GM21515 (cell line): ENCODE results near the gene FA2H.
A peak's percentile ranks its signal among the peaks of the same experiment; 100 is the strongest.
"Not testable (repeated sequence)": the region's sequence is repeated elsewhere in the genome, so short reads cannot be mapped to it uniquely, and the experiment has no call there.

ENCODE experiments used
- ATAC-seq: cut with Tn5 transposase; IDR thresholded peaks from one replicate; pipeline ENCODE4 v1.9.1; 2021; ENCODE audit not compliant: unreplicated experiment

FA2H gene

DNA sequence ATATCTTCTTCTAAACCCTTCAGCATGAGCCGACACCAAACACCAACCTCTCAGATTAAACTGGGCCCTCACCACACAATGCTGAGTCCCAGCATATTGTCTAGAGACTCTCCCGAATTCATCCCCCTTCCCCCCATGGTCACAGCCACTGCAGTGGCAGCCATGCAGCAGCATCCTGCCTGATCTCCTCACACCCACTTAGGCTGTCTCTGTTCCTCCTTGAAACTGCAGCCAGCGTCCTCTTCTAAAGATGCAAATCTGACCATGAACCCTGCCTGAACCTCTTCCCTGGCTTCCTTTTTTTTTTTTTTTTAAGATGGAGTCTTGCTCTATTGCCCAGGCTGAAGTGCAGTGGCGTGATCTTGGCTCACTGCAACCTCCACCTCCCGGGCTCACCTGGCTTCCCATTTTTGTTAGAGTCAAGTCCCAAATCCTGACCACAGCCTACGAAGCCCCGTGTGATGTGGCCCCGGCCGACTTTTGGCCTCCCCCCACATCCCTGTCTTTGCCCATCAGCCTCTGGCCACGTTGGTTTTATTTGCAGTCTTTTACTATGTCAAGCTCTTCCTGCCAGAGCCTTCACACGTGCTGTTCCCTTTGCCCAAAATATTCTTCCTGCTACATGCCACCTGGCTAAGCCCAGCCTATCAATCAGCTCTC, 2.8 kb downstream of the FA2H start:
- ATAC-seq: peak; percentile 57

- ATAC-seq: no peak
These were observed 3.6 kb downstream of the FA2H start for GRCh38 chr16:74770831-74771526.

GRCh38 chr16:74769586-74770190, 4.9 kb downstream of the FA2H start:
- ATAC-seq: no peak

DNA sequence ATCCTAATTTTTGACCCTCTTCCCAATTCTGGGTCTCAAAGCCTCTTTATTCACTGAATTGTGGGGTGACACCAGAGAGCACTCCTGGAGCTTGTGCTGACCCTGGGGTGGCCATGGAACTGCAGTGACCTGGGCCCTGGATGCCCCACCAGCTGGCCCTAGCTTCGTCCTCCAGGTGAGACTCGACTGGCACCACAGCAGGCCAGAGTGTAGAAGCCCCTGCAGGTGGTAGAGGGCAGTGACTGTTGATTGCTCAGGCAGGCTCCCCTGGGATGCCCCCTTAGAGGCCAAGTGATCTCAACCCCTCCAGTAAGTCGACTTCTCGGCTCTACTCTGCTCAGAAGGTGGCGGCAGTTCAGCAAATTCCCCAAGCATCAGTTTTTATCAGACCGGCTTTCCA, 6.4 kb downstream of the FA2H start:
- no peak for ATAC-seq

DNA sequence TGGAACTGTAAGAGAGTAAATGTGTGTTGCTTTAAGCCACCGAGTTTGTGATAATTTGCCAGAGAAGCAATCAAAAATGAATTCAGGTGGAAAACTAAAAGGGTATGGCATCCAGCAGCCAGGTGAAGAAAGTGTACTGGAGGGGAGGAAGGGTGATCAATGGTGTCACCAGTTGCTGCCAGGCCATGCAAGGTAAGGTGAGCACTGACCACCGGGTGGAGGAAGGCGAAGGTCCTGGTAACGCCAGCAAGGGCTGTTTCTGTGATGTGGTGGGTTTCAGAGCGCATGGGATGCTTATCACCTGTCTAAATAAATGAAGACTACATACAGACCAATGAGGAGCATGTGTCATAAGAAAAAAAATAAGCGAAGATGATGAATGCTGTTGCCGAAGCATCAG, 6.9 kb downstream of the FA2H start:
- no peak for ATAC-seq

GRCh38 chr16:74766729-74767128, 7.9 kb downstream of the FA2H start:
- no peak for ATAC-seq

- not testable (repeated sequence) for ATAC-seq
These were observed 10.4 kb downstream of the FA2H start for GRCh38 chr16:74764184-74764583.

DNA sequence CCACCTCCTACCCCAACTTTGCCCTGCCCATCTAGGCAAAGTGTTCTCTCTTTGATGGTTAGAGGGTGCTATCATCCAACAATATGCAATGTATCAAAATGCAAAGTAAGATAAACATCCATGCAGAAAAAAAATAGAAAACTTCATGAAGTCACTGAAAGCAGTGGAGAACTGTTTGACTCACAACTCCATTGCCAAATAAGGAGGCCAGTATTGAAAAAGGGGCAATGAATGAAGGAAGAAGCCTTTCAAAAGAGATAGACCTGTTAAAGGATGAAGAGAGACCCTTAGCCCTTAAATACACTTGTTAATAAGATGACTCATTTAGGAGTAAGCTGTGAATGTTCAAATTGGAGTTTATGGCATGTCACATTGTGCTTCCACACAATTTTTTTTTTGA, 13.0 kb downstream of the FA2H start:
- ATAC-seq: no peak

- no peak for ATAC-seq
These were observed 14.4 kb downstream of the FA2H start for GRCh38 chr16:74760007-74760767.

GRCh38 chr16:74759564-74759963, 15.1 kb downstream of the FA2H start:
- ATAC-seq: no peak

- no peak for ATAC-seq
These were observed 15.8 kb downstream of the FA2H start for GRCh38 chr16:74758801-74759200.

DNA sequence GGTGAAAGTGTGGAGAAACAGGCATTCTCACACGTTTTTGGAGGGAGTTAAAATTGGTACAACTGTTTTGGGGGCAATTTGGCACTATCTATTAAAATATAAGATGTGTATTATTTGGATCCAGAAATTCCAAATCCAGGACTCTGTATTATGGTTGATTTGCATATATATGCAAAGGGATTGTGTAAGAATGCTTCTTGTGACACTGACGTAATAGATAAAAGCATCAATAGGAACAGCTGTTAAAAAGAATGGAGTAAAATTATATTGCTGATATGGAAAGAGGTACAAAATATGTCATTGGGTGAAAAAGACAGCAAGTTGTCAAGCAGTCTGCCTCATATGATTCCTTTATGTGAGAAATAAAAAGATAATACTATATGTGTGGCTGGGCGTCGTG, 17.3 kb downstream of the FA2H start:
- no peak for ATAC-seq

GRCh38 chr16:74756203-74756602, 18.4 kb downstream of the FA2H start:
- no peak for ATAC-seq

- ATAC-seq: no peak
These were observed 21.4 kb downstream of the FA2H start for GRCh38 chr16:74753180-74753579.

DNA sequence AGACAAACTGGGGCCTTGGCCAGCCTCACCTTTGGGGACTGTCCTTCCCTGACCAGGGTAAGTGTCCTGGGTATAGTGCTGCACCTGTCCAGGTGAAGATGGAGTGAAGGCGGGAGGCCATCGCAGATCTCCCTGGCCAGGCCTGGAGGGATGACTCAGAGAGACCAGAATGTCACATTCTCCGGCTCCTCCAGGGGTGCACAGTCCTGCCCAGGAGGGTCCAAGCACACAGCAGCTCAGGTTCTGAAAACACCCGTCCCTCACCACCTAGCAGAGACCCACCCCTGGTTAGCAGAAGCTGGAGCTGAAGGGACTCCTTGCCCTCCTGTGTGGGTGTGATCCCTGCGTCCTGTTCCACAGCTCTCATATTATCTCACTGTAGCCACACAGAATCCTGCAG, 21.9 kb downstream of the FA2H start:
- no peak for ATAC-seq

DNA sequence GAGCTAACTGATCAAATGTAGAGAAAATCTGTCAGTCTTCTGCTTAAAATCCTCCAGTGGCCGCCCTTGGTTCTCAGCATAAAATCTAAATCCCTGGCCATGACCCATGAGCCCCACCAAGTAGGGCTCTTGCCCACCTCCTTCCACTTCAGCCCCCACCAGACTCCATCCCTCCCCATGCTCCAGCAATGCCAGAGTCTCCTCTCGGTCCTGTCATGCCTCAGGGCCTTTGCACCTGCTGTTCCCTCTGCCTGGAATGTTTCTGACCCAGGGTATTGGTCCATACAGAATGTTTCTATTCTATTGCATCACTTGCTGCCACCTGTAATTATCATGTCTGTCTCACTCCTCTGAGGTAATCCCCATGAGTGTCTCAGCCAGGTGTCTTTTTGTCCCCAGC, 22.4 kb downstream of the FA2H start:
- no peak for ATAC-seq

DNA sequence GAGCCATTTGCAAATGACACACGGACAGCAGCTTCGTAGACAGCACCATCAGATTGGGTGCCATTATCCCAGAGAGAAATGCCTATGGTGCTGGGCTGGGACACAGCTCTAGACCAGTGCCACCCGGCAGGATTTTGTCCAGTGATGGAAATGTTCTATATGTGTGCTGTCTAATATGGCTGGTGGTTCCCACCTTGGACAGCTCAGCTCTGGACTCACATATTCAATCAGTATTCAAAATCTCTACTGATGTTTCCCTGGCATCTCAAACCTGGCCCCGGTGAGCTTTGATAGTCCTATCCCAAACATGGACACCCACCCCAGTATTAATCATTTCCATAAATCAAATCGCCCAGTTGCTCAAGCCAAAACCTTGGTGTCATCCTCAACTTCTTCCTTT, 23.0 kb downstream of the FA2H start:
- ATAC-seq: no peak

GRCh38 chr16:74749291-74750055, 25.1 kb downstream of the FA2H start:
- ATAC-seq: no peak

DNA sequence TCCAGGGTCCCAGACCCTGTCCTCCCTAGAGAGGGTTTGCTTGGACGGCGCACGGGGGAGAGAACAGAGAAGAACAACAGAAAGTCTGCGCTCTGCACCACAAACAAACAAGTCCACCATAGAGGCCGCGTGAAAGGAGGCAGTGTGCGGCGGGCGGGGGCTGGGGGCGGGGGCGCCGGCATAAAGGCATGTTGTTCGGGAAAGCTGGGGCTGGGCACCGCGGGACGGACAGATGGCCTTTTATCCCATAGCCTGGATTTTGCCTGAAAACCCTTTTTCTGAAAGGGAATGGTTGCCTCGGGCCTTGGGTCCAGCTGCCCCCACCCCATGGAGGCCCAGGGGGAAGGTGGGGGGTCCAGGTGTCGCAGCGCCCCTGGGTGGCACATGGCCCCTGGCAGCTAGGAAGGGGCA, 26.0 kb downstream of the FA2H start:
- no peak for ATAC-seq

- no peak for ATAC-seq
These were observed 26.7 kb downstream of the FA2H start for GRCh38 chr16:74747716-74748615.
